Left ventricle myocardium inferior (tissue), 1 donor: ENCODE results near the gene ANGEL1. TPM values are rescaled to one million over a fixed set of nuclear protein-coding genes. Genes with fewer than 3 reads are reported as not detected.

Source experiments
- DNase-seq: peaks from one replicate; pipeline ENCODE4 v3.0.0-alpha.2; 2020
- H3K27ac ChIP-seq: fragments of 200-600 bp; replicated peaks from 2 replicates; pipeline ENCODE4 v1.8.0; 2021
- H3K27me3 ChIP-seq: fragments of 200-600 bp; 2 replicates; pipeline ENCODE4 v1.8.0; 2021; ENCODE audit warnings: low read depth
- H3K36me3 ChIP-seq: fragments of 200-600 bp; 2 replicates; pipeline ENCODE4 v1.8.0; 2021
- H3K4me1 ChIP-seq: fragments of 200-600 bp; 2 replicates; pipeline ENCODE4 v1.8.0; 2021
- H3K4me3 ChIP-seq: fragments of 200-600 bp; 2 replicates; pipeline ENCODE4 v1.8.0; 2021; ENCODE audit warnings: mild to moderate bottlenecking, moderate library complexity
- H3K9me3 ChIP-seq: fragments of 200-600 bp; replicated peaks from 2 replicates; pipeline ENCODE4 v1.8.0; 2021
- CTCF ChIP-seq: fragments of 200-600 bp; IDR thresholded peaks from 2 replicates; pipeline ENCODE4 v1.8.0; 2021; ENCODE audit warnings: antibody characterized with exemption, mild to moderate bottlenecking, borderline replicate concordance
- intact Hi-C: fragments of 100-400 bp; cut with micrococcal nuclease; formaldehyde crosslinking; loops from one replicate; pipeline ENCODE4 v1.11.0; 2022
- total RNA-seq: library from RNA; stranded (reverse); fragmentation: NEBNext Ultra II Directional; extraction: Animal tissue kit (Norgen Biotek cat#: 25700); gene quantifications from one replicate; pipeline ENCODE4 v1.2.1, GENCODE V29; 2021
- donor health status: DM: no; HTN: yes; CAD: no; lungs with severe emphysema.

The ANGEL1 gene
- total RNA-seq, 1 donor from 2014 or later = 9.3 TPM

- TF ChIP-seq CTCF = no peak
- H3K4me1 ChIP-seq = peaks cover 19% of the 10 kb centered on the region
- no peak overlapping the region for H3K4me3 ChIP-seq
- no peak for DNase-seq
- peak overlapping the region; percentile 27 for H3K27ac ChIP-seq
- intact Hi-C loops = no loop called here
- H3K36me3 ChIP-seq = no peaks in the 10 kb centered on the region
- H3K27me3 ChIP-seq = peaks cover 1% of the 10 kb centered on the region
- H3K9me3 ChIP-seq = no peaks in the 10 kb centered on the region
Observed at GRCh38 chr14:76848879-76849278, 36.2 kb upstream of the ANGEL1 start.

GRCh38 chr14:76846331-76847047 lies 33.8 kb upstream of the ANGEL1 start:
- H3K36me3 ChIP-seq = no peaks in the 10 kb centered on the region
- H3K27me3 ChIP-seq = peaks cover 13% of the 10 kb centered on the region
- no peaks in the 10 kb centered on the region for H3K9me3 ChIP-seq
- TF ChIP-seq CTCF = no peak
- DNase-seq = no peak
- H3K27ac ChIP-seq = no peak overlapping the region
- intact Hi-C loops = no loop called here
- no peak overlapping the region for H3K4me3 ChIP-seq
- H3K4me1 ChIP-seq = peaks cover 26% of the 10 kb centered on the region

GRCh38 chr14:76844223-76844622 lies 31.5 kb upstream of the ANGEL1 start:
- Histone ChIP-seq H3K36me3 (no peaks in the 10 kb centered on the region), H3K27ac (peak overlapping the region; percentile 85), H3K4me1 (peaks cover 26% of the 10 kb centered on the region), H3K4me3 (no peak overlapping the region), H3K9me3 (no peaks in the 10 kb centered on the region), H3K27me3 (peaks cover 13% of the 10 kb centered on the region)
- DNase-seq = peak; percentile 70
- intact Hi-C loops = no loop called here
- peak; percentile 59 for TF ChIP-seq CTCF

- intact Hi-C loops = no loop called here
- DNase-seq = no peak
- TF ChIP-seq CTCF = no peak
- Histone ChIP-seq H3K9me3 (no peaks in the 10 kb centered on the region), H3K36me3 (no peaks in the 10 kb centered on the region), H3K27me3 (peaks cover 13% of the 10 kb centered on the region), H3K27ac (no peak overlapping the region), H3K4me3 (no peak overlapping the region), H3K4me1 (peaks cover 21% of the 10 kb centered on the region)
Observed at GRCh38 chr14:76842414-76842813, 29.7 kb upstream of the ANGEL1 start.

- TF ChIP-seq CTCF = no peak
- Histone ChIP-seq H3K27me3 (no peaks in the 10 kb centered on the region), H3K4me1 (no peaks in the 10 kb centered on the region), H3K36me3 (no peaks in the 10 kb centered on the region), H3K9me3 (no peaks in the 10 kb centered on the region), H3K27ac (no peak overlapping the region), H3K4me3 (no peak overlapping the region)
- intact Hi-C loops = no loop called here
- no peak for DNase-seq
Observed at GRCh38 chr14:76837524-76837923, 24.8 kb upstream of the ANGEL1 start.
